Measurements from ENCODE around the gene UNC5B.

GRCh38 chr10:71245420-71246325 lies 33.3 kb downstream of the UNC5B start:
- TF ChIP-seq CTCF (IDR thresholded peaks at IDR 0.05 in 2 of 3, conservative IDR thresholded peaks at IDR 0.05 in 1 of 3; ENCODE audit: borderline replicate concordance in 1 of 3, insufficient read depth in 1 of 3, low read depth in 2 of 3, low read length in 2 of 3), result no peak
- no peak for TF ChIP-seq RAD21 (IDR thresholded peaks at IDR 0.05; ENCODE audit: low read depth)
- TF ChIP-seq ELF1 (IDR thresholded peaks at IDR 0.05; ENCODE audit: borderline replicate concordance, low read depth), result no peak
- TF ChIP-seq ATF3 (IDR thresholded peaks at IDR 0.05), result no peak
- no peak for TF ChIP-seq POLR2A (IDR thresholded peaks at IDR 0.05; ENCODE audit: borderline replicate concordance, extremely low read depth, insufficient read depth, insufficient read length)
- TF ChIP-seq YY1 (IDR thresholded peaks at IDR 0.05; ENCODE audit: extremely low read depth, insufficient replicate concordance, low read depth, low read length), result no peak
- no peak for TF ChIP-seq SP1 (IDR thresholded peaks at IDR 0.05; ENCODE audit: low read depth)

Measured in HCT116 (cell line).